ENCODE results near the gene UVRAG.

Gene UVRAG

GRCh38 chr11:76141901-76142588 is 327.0 kb downstream of the UVRAG start:
- Histone ChIP-seq H3K9ac (ENCODE audit: low read length) (no peak overlapping the region), H3K27me3 (ENCODE audit: low read length) (no peaks in the 10 kb centered on the region), H3K9me3 (ENCODE audit: insufficient read depth, low read length) (no peaks in the 10 kb centered on the region), H2AFZ (ENCODE audit: low read depth, low read length, severe bottlenecking) (no peak overlapping the region), H3K79me2 (ENCODE audit: insufficient read depth, low read length) (no peaks in the 10 kb centered on the region), H3K9me2 (replicated peaks; ENCODE audit: insufficient read depth, low read length) (no peaks in the 10 kb centered on the region), H4K20me1 (ENCODE audit: low read depth, low read length) (no peaks in the 10 kb centered on the region), H3K27ac (ENCODE audit: low read depth, low read length) (no peak overlapping the region), H3K36me3 (ENCODE audit: low read length) (peaks cover 10% of the 10 kb centered on the region; the same call in 1 of the 2 replicates), H3F3A (ENCODE audit: insufficient read depth) (0 out of 2 replicates have a peak, but pooled peaks cover 6% of the 10 kb centered on the region), H3K4me3 (ENCODE audit: insufficient read depth, low read length, poor library complexity, severe bottlenecking) (no peak overlapping the region), H3K4me2 (ENCODE audit: low read depth, low read length, poor library complexity, severe bottlenecking) (no peak overlapping the region)
- no peak for TF ChIP-seq EZH2phosphoT487 (conservative IDR thresholded peaks at IDR 0.05; ENCODE audit: low read length)
- no peak for TF ChIP-seq CTCF (IDR thresholded peaks at IDR 0.05; ENCODE audit: insufficient read depth, low read length, poor library complexity, severe bottlenecking)

GRCh38 chr11:76143274-76143673 is 328.3 kb downstream of the UVRAG start:
- 0 out of 2 replicates have a peak, but pooled peaks cover 6% of the 10 kb centered on the region for H3F3A ChIP-seq (ENCODE audit: insufficient read depth)
- no peaks in the 10 kb centered on the region for H3K9me2 ChIP-seq (replicated peaks; ENCODE audit: insufficient read depth, low read length)
- H3K27me3 ChIP-seq (ENCODE audit: low read length), result no peaks in the 10 kb centered on the region
- H2AFZ ChIP-seq (ENCODE audit: low read depth, low read length, severe bottlenecking), result no peak overlapping the region
- no peaks in the 10 kb centered on the region for H4K20me1 ChIP-seq (ENCODE audit: low read depth, low read length)
- no peaks in the 10 kb centered on the region for H3K79me2 ChIP-seq (ENCODE audit: insufficient read depth, low read length)
- TF ChIP-seq EZH2phosphoT487 (conservative IDR thresholded peaks at IDR 0.05; ENCODE audit: low read length) (no peak), CTCF (IDR thresholded peaks at IDR 0.05; ENCODE audit: insufficient read depth, low read length, poor library complexity, severe bottlenecking) (no peak)
- H3K27ac ChIP-seq (ENCODE audit: low read depth, low read length), result no peak overlapping the region
- H3K4me2 ChIP-seq (ENCODE audit: low read depth, low read length, poor library complexity, severe bottlenecking), result no peak overlapping the region
- H3K9me3 ChIP-seq (ENCODE audit: insufficient read depth, low read length), result no peaks in the 10 kb centered on the region
- no peak overlapping the region for H3K4me3 ChIP-seq (ENCODE audit: insufficient read depth, low read length, poor library complexity, severe bottlenecking)
- H3K9ac ChIP-seq (ENCODE audit: low read length), result no peak overlapping the region
- H3K36me3 ChIP-seq (ENCODE audit: low read length), result peaks cover 10% of the 10 kb centered on the region; the same call in 1 of the 2 replicates

- no peaks in the 10 kb centered on the region for H3K27me3 ChIP-seq (ENCODE audit: low read length)
- no peak for TF ChIP-seq EZH2phosphoT487 (conservative IDR thresholded peaks at IDR 0.05; ENCODE audit: low read length)
- no peak for TF ChIP-seq CTCF (IDR thresholded peaks at IDR 0.05; ENCODE audit: insufficient read depth, low read length, poor library complexity, severe bottlenecking)
- H3K9me3 ChIP-seq (ENCODE audit: insufficient read depth, low read length), result no peaks in the 10 kb centered on the region
Observed at GRCh38 chr11:76147106-76147740, 332.2 kb downstream of the UVRAG start.

More at GRCh38 chr11:76147106-76147740, 332.2 kb downstream of the UVRAG start:
- Histone ChIP-seq H4K20me1 (ENCODE audit: low read depth, low read length) (no peaks in the 10 kb centered on the region), H3F3A (ENCODE audit: insufficient read depth) (0 out of 2 replicates have a peak, but pooled peaks cover 6% of the 10 kb centered on the region), H3K4me2 (ENCODE audit: low read depth, low read length, poor library complexity, severe bottlenecking) (no peak overlapping the region), H3K79me2 (ENCODE audit: insufficient read depth, low read length) (no peaks in the 10 kb centered on the region), H3K27ac (ENCODE audit: low read depth, low read length) (no peak overlapping the region), H3K9ac (ENCODE audit: low read length) (no peak overlapping the region), H3K9me2 (replicated peaks; ENCODE audit: insufficient read depth, low read length) (no peaks in the 10 kb centered on the region), H2AFZ (ENCODE audit: low read depth, low read length, severe bottlenecking) (no peak overlapping the region), H3K4me3 (ENCODE audit: insufficient read depth, low read length, poor library complexity, severe bottlenecking) (no peak overlapping the region), H3K36me3 (ENCODE audit: low read length) (peaks cover 6% of the 10 kb centered on the region; the same call in 1 of the 2 replicates)
